Neural cell (in vitro differentiated cells): ENCODE measurements around the gene SDSL. TPM values are rescaled to one million over a fixed set of nuclear protein-coding genes. Genes with fewer than 3 reads are reported as not detected.

ENCODE experiments used
- H2AFZ ChIP-seq: fragments of 200-600, 300-800 bp; sonication (generic), shearing (Covaris generic); 2 replicates; pipeline ENCODE4 v1.6.0; 2014; ENCODE audit warnings: low read depth, mild to moderate bottlenecking, antibody characterized with exemption, low read length, moderate library complexity
- H3F3A ChIP-seq: fragments of 200-600 bp; shearing (Covaris generic); 2 replicates; pipeline ENCODE4 v1.6.1; 2016; ENCODE audit warnings: mild to moderate bottlenecking, moderate library complexity, mixed read lengths, antibody characterized with exemption, low read length; ENCODE audit not compliant: insufficient read depth, poor library complexity, severe bottlenecking
- H3K27ac ChIP-seq: fragments of 200-600, 300-800 bp; sonication (generic), shearing (Covaris generic); 2 replicates; pipeline ENCODE4 v1.5.1; 2014; ENCODE audit warnings: mild to moderate bottlenecking, low read length, moderate library complexity
- H3K27me3 ChIP-seq: fragments of 300-800, 200-600 bp; sonication (generic), shearing (Covaris generic); 2 replicates; pipeline ENCODE4 v1.6.0; 2014; ENCODE audit warnings: mild to moderate bottlenecking, low read depth, low read length, moderate library complexity; ENCODE audit not compliant: insufficient read depth
- H3K36me3 ChIP-seq: fragments of 300-800, 200-600 bp; sonication (generic), shearing (Covaris generic); 2 replicates; pipeline ENCODE4 v1.5.1; 2014; ENCODE audit warnings: mild to moderate bottlenecking, antibody characterized with exemption, low read length, moderate library complexity; ENCODE audit not compliant: insufficient read depth
- H3K4me2 ChIP-seq: fragments of 300-800, 200-600 bp; sonication (generic), shearing (Covaris generic); 2 replicates; pipeline ENCODE4 v1.6.0; 2014; ENCODE audit warnings: mild to moderate bottlenecking, low read length
- H3K4me3 ChIP-seq: fragments of 300-800, 200-600 bp; sonication (generic), shearing (Covaris generic); 2 replicates; pipeline ENCODE4 v1.5.1; 2014; ENCODE audit warnings: mild to moderate bottlenecking, low read length, moderate library complexity
- H3K79me2 ChIP-seq: fragments of 200-600 bp; shearing (Covaris generic); replicated peaks from 2 replicates; pipeline ENCODE4 v1.6.0; 2014; ENCODE audit warnings: mild to moderate bottlenecking, low read length, moderate library complexity; ENCODE audit not compliant: insufficient read depth
- H3K9ac ChIP-seq: fragments of 300-800, 200-600 bp; sonication (generic), shearing (Covaris generic); 2 replicates; pipeline ENCODE4 v1.6.1; 2016; ENCODE audit warnings: mild to moderate bottlenecking, low read length, mixed read lengths
- H3K9me2 ChIP-seq: fragments of 200-600 bp; shearing (Covaris generic); 2 replicates; pipeline ENCODE4 v1.6.1; 2016; ENCODE audit warnings: mild to moderate bottlenecking, low read length, mixed read lengths; ENCODE audit not compliant: insufficient read depth
- H3K9me3 ChIP-seq: fragments of 200-600, 300-800 bp; sonication (generic), shearing (Covaris generic); 2 replicates; pipeline ENCODE4 v1.6.1; 2016; ENCODE audit warnings: mild to moderate bottlenecking, mixed run types, low read length, moderate library complexity, mixed read lengths
- H4K20me1 ChIP-seq: fragments of 200-600 bp; shearing (Covaris generic); 2 replicates; pipeline ENCODE4 v1.6.1; 2016; ENCODE audit warnings: mild to moderate bottlenecking, mixed run types; ENCODE audit not compliant: insufficient read depth
- CTCF ChIP-seq: fragments of 450-650 bp; IDR thresholded peaks from 2 replicates; pipeline ENCODE4 v1.5.1; 2014; ENCODE audit warnings: antibody characterized with exemption, mild to moderate bottlenecking, moderate library complexity; ENCODE audit not compliant: poor library complexity, severe bottlenecking
- EP300 ChIP-seq: fragments of 450-650 bp; conservative IDR thresholded peaks from 2 replicates; pipeline ENCODE4 v1.6.1; 2014; ENCODE audit warnings: antibody characterized with exemption, mild to moderate bottlenecking, moderate library complexity; ENCODE audit not compliant: poor library complexity, severe bottlenecking
- EZH2 ChIP-seq: fragments of 200-600, 300-800 bp; shearing (Covaris generic), sonication (generic); IDR thresholded peaks from 2 replicates; pipeline ENCODE4 v1.6.1; 2014; ENCODE audit warnings: antibody characterized with exemption, low read length, borderline replicate concordance, mild to moderate bottlenecking; ENCODE audit not compliant: insufficient read depth, poor library complexity, severe bottlenecking
- MXI1 ChIP-seq: fragments of 450-650 bp; conservative IDR thresholded peaks from 2 replicates; pipeline ENCODE4 v1.6.1; 2014; ENCODE audit warnings: antibody characterized with exemption, mild to moderate bottlenecking; ENCODE audit not compliant: poor library complexity, severe bottlenecking
- POLR2AphosphoS5 ChIP-seq: IDR thresholded peaks from 2 replicates; pipeline ENCODE4 v1.6.1; 2012
- RAD21 ChIP-seq: fragments of 450-650 bp; conservative IDR thresholded peaks from 2 replicates; pipeline ENCODE4 v1.6.1; 2014; ENCODE audit warnings: antibody characterized with exemption, mild to moderate bottlenecking, moderate library complexity
- REST ChIP-seq: IDR thresholded peaks from 2 replicates; pipeline ENCODE4 v1.6.1; 2012; ENCODE audit warnings: borderline replicate concordance
- SMC3 ChIP-seq: fragments of 450-650 bp; conservative IDR thresholded peaks from 2 replicates; pipeline ENCODE4 v1.6.1; 2014; ENCODE audit warnings: antibody characterized with exemption, mild to moderate bottlenecking, moderate library complexity; ENCODE audit not compliant: poor library complexity
- TAF1 ChIP-seq: IDR thresholded peaks from 2 replicates; pipeline ENCODE4 v1.6.1; 2012; ENCODE audit warnings: low read depth
- polyA plus RNA-seq: library from polyadenylated mRNA; depleted of rRNA; stranded (reverse); fragments of >200 nt; gene quantifications from 2 replicates; pipeline ENCODE4 v1.2.3, GENCODE V29; 2014

The SDSL gene
- polyA plus RNA-seq, 1 donor from 2014 or later, result 2.7 TPM

DNA sequence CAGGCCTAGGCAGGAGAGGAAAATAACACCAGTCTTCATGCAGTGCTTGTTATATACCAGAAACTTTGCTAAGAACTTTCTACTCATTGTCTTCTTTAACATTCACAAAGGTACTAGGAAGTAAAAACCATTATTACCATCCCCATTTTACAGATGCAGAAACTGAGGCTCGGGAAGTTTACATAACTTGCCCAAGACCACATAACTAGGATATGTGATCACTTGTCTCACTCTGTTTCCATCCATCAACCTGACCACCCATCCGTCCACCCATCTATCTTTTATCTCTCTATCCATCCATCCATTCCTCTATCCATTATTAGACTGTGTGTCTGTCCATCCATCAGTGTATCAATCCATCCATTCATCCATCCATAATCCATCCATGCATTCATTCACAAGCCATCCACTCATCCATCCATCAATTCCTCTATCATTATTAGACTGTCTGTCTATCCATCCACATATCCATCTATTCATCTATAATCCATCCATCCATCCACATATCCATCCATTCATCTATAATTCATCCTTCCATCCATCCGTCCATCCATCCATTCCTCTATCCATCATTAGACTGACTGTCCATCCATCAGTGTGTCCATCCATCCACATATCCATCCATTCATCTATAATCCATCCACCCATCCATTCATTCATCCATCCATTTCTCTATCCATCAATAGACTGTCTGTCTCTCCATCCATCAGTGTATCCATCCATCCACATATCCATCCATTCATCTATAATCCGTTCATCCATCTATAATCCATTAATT lies 16.5 kb downstream of the SDSL start:
- no peaks in the 10 kb centered on the region for H3K9me2 ChIP-seq
- H3K4me3 ChIP-seq, result no peak overlapping the region
- H3F3A ChIP-seq, result no peaks in the 10 kb centered on the region
- no peaks in the 10 kb centered on the region for H4K20me1 ChIP-seq
- no peaks in the 10 kb centered on the region for H3K27me3 ChIP-seq
- H3K27ac ChIP-seq, result no peak overlapping the region
- no peaks in the 10 kb centered on the region for H3K36me3 ChIP-seq
- no peak for TF ChIP-seq EZH2
- no peak for TF ChIP-seq EP300
- TF ChIP-seq TAF1, result no peak
- no peak for TF ChIP-seq SMC3
- TF ChIP-seq CTCF, result no peak
- TF ChIP-seq POLR2AphosphoS5, result no peak
- TF ChIP-seq MXI1, result no peak
- TF ChIP-seq RAD21, result no peak
- TF ChIP-seq REST, result no peak
- H3K79me2 ChIP-seq, result no peaks in the 10 kb centered on the region
- no peak overlapping the region for H2AFZ ChIP-seq
- no peaks in the 10 kb centered on the region for H3K9me3 ChIP-seq
- no peak overlapping the region for H3K4me2 ChIP-seq
- no peak overlapping the region for H3K9ac ChIP-seq

DNA sequence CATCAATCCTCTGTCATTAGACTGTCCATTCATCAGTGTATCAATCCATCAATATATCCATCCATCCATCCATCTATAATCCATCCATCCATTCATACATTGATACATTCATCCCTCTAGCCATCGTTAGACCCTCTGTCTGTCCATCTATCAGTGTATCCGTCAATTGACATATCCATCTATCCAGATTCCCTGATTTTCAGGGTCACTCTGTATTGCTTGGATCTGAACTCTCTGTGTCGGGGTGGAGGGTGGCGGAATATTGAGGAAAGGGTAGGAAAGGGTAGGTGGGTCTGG lies 17.1 kb downstream of the SDSL start:
- TF ChIP-seq EZH2 (no peak), RAD21 (no peak), SMC3 (no peak), CTCF (no peak)
- H3K9me2 ChIP-seq, result no peaks in the 10 kb centered on the region
- no peak overlapping the region for H3K4me2 ChIP-seq
- H3K79me2 ChIP-seq, result no peaks in the 10 kb centered on the region
- no peak overlapping the region for H3K9ac ChIP-seq
- no peaks in the 10 kb centered on the region for H3K36me3 ChIP-seq
- no peaks in the 10 kb centered on the region for H4K20me1 ChIP-seq
- H3K27me3 ChIP-seq, result no peaks in the 10 kb centered on the region
- H3K4me3 ChIP-seq, result no peak overlapping the region
- H2AFZ ChIP-seq, result no peak overlapping the region
- H3K27ac ChIP-seq, result no peak overlapping the region
- no peaks in the 10 kb centered on the region for H3K9me3 ChIP-seq
- H3F3A ChIP-seq, result no peaks in the 10 kb centered on the region
